ENCODE results near the gene CLIP4. TPM values are rescaled to one million over a fixed set of nuclear protein-coding genes. Genes with fewer than 3 reads are reported as not detected.

CLIP4 gene
- total and polyA plus RNA-seq, 2 of the 13 experiments (the other 11 are each of a cell fraction or from before 2014, with no cell fraction given), result 0.46 to 0.49 TPM

- TF ChIP-seq, protein P1, sequence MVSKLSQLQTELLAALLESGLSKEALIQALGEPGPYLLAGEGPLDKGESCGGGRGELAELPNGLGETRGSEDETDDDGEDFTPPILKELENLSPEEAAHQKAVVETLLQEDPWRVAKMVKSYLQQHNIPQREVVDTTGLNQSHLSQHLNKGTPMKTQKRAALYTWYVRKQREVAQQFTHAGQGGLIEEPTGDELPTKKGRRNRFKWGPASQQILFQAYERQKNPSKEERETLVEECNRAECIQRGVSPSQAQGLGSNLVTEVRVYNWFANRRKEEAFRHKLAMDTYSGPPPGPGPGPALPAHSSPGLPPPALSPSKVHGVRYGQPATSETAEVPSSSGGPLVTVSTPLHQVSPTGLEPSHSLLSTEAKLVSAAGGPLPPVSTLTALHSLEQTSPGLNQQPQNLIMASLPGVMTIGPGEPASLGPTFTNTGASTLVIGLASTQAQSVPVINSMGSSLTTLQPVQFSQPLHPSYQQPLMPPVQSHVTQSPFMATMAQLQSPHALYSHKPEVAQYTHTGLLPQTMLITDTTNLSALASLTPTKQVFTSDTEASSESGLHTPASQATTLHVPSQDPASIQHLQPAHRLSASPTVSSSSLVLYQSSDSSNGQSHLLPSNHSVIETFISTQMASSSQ (IDR thresholded peaks at IDR 0.05; ENCODE audit: low read depth), result no peak
- TF ChIP-seq, protein P1 (CRISPR knock-in tag; IDR thresholded peaks at IDR 0.05; ENCODE audit: borderline replicate concordance), result no peak
- no peak for TF ChIP-seq ZFP90 (CRISPR knock-in tag; IDR thresholded peaks at IDR 0.05; ENCODE audit: borderline replicate concordance)
- TF ChIP-seq YEATS2 (CRISPR knock-in tag; IDR thresholded peaks at IDR 0.05; ENCODE audit: borderline replicate concordance), result no peak
- TF ChIP-seq IRF2 (CRISPR knock-in tag; IDR thresholded peaks at IDR 0.05), result no peak
- no peak for TF ChIP-seq AGO2 (optimal IDR thresholded peaks at IDR 0.05; ENCODE audit: low read depth, low read length)
Measured at GRCh38 chr2:29175338-29175737, 60.1 kb downstream of the CLIP4 start (continued).

DNA sequence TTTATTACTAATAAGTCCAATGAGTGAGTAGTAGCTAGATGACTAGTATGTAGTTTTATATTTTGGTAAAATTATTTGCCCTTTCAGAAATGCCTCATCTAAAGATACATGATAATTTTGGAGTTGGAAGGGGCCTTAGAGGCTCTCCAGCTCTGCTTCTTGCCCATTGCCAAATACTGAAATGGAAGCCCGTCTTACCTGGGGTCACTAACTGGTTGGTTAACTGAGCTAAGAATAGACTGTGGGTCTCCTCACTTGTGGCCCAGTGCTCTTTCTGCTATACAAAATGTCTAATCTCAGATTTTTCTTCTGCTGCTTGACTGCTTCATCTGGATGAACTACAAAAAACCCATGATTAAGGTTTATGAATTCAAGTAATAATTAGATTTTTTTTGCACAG is 67.1 kb downstream of the CLIP4 start:
- no peaks in the 10 kb centered on the region for H3K36me3 ChIP-seq (replicated peaks in 1 of 2; ENCODE audit: control insufficient read depth in 1 of 2, insufficient read depth in 2 of 2, low read length in 2 of 2)
- BruUV-seq (replicated peaks), result no TSS peak
- H3K9me3 ChIP-seq (ENCODE audit: low read length), result no peaks in the 10 kb centered on the region
- no peak for DNase-seq (ENCODE audit: low spot score)
- intact Hi-C loops (cut with micrococcal nuclease; ENCODE audit: unreplicated experiment), result no loop called here
- FAIRE-seq, result no peak
- H2AFZ ChIP-seq (ENCODE audit: low read length), result no peak overlapping the region
- H3K79me2 ChIP-seq (ENCODE audit: insufficient read depth, low read length), result no peaks in the 10 kb centered on the region
- H3K9ac ChIP-seq (ENCODE audit: insufficient read depth, low read depth, low read length), result no peak overlapping the region
- WGBS (ENCODE audit: low lambda C conversion rate), result 5% methylated on average over 1 of the region's 1 CpG
- no peak for ATAC-seq
- H3K4me1 ChIP-seq (ENCODE audit: insufficient read depth, low read length), result no peaks in the 10 kb centered on the region
- no peaks in the 10 kb centered on the region for H4K20me1 ChIP-seq (ENCODE audit: insufficient read depth, low read length)
- ChIA-PET CTCF (ENCODE audit: low intra/inter-chr PET ratio, low total read pairs) (no interaction called here), POLR2A (no interaction called here)
- no peak overlapping the region for H3K4me3 ChIP-seq (replicated peaks in 1 of 3; ENCODE audit: insufficient read depth in 1 of 3, low read depth in 2 of 3, low read length in 3 of 3)
- H3K27ac ChIP-seq (ENCODE audit: extremely low read length, insufficient read depth, low read length), result no peak overlapping the region
- H3K27me3 ChIP-seq (ENCODE audit: control insufficient read depth in 1 of 2, insufficient read depth in 2 of 2, low read length in 2 of 2), result no peaks in the 10 kb centered on the region; a peak in 1 of 5 replicates
- TF ChIP-seq ESRRA (CRISPR knock-in tag; IDR thresholded peaks at IDR 0.05; ENCODE audit: low read depth) (no peak), ZNF776 (CRISPR knock-in tag; IDR thresholded peaks at IDR 0.05) (no peak), HNF4A (CRISPR knock-in tag; IDR thresholded peaks at IDR 0.05) (no peak), RBM22 (optimal IDR thresholded peaks at IDR 0.05; ENCODE audit: low read length) (no peak)
- in situ Hi-C loops (cut with HindIII; ENCODE audit: extremely low pct_ligation_motif_present, low pct_unique_long_range_greater_than_20kb), result no loop called here
- H3K4me2 ChIP-seq (ENCODE audit: low read depth, low read length), result no peak overlapping the region
